Heart right ventricle (tissue), 16 donors: ENCODE results near the gene CEP95. TPM values are rescaled to one million over a fixed set of nuclear protein-coding genes. Genes with fewer than 3 reads are reported as not detected.

ENCODE experiments used
- ATAC-seq, 8 donors: fragments of 200-7000 bp; cut with Tn5 transposase; one replicate each; pipeline ENCODE4 v1.9.1; 2020; ENCODE audit warnings: mild to moderate bottlenecking in 8 of 8, moderate library complexity in 8 of 8, moderate number of reproducible peaks in 1 of 8
- DNase-seq, 2 donors: peaks; one replicate each; pipeline ENCODE4 v3.0.0-alpha.2; 2020
- H3K27ac ChIP-seq, 10 donors: fragments of 200-600 bp; sonication (generic) in 2 of 10; one replicate each; pipeline versions ENCODE4 v1.5.0 to v1.8.0; 2020 to 2022; ENCODE audit warnings: mild to moderate bottlenecking in 3 of 10
- H3K27me3 ChIP-seq, 7 donors: fragments of 200-600 bp; one replicate each; pipeline ENCODE4 v1.8.0; 2021 to 2022; ENCODE audit warnings: mild to moderate bottlenecking in 2 of 7
- H3K36me3 ChIP-seq, 9 donors: fragments of 200-600 bp; sonication (generic) in 1 of 9; one replicate each; pipeline versions ENCODE4 v1.5.0 to v1.8.0; 2020 to 2022; ENCODE audit warnings: mild to moderate bottlenecking in 2 of 9
- H3K4me1 ChIP-seq, 9 donors: fragments of 200-600 bp; sonication (generic) in 1 of 9; one replicate each; pipeline versions ENCODE4 v1.5.0 to v1.8.0; 2020 to 2022; ENCODE audit warnings: mild to moderate bottlenecking in 4 of 9
- H3K4me3 ChIP-seq, 10 donors: fragments of 200-600 bp; sonication (generic) in 2 of 10; one replicate each; pipeline versions ENCODE4 v1.5.0 to v1.8.0; 2020 to 2022; ENCODE audit warnings: mild to moderate bottlenecking in 7 of 10, moderate library complexity in 2 of 10
- H3K9me3 ChIP-seq, 11 donors: fragments of 200-600 bp in 10 of 11; sonication (generic) in 2 of 11; one replicate each; pipeline versions ENCODE4 v1.5.0 to v1.8.0; 2013 to 2022; ENCODE audit warnings: mild to moderate bottlenecking in 2 of 11, control low read depth in 1 of 11, moderate library complexity in 1 of 11
- CTCF ChIP-seq, 9 donors: fragments of 200-600 bp; sonication (generic) in 2 of 9; IDR thresholded peaks; one replicate each; pipeline versions ENCODE4 v1.5.0 to v1.8.0; 2021 to 2022; ENCODE audit warnings: antibody characterized with exemption in 9 of 9, mild to moderate bottlenecking in 5 of 9, moderate library complexity in 1 of 9
- WGBS, 2 donors: extraction: QIAGEN DNeasy Blood & Tissue Kit; methylation state at CpG; one replicate each; pipeline ENCODE4 v1.1.7; 2013; ENCODE audit warnings: inconsistent platforms in 1 of 2; 5-methylcytosine and 5-hydroxymethylcytosine counted together
- intact Hi-C, 10 donors: fragments of 100-400 bp; cut with DNase I; formaldehyde crosslinking; loops; one replicate each; pipeline versions ENCODE4 v1.11.1 to v1.14.2; 2022
- microRNA-seq, 2 donors: library from miRNA; unstranded; fragments of <30 nt; microRNA quantifications; one replicate each; pipeline ENCODE4 v1.2.0, GENCODE V29; 2021
- polyA plus RNA-seq, 2 donors: library from polyadenylated mRNA; stranded (reverse); fragments of 200-250 nt; gene quantifications; one replicate each; pipeline ENCODE4 v1.2.3, GENCODE V29; 2013
- total RNA-seq, 10 donors: library from RNA; stranded (reverse); fragmentation: NEBNext Ultra II Directional in 3 of 10; extraction: Animal tissue kit (Norgen Biotek cat#: 25700) in 3 of 10; gene quantifications; one replicate each; pipeline versions ENCODE4 v1.2.1 to v1.2.4, GENCODE V29; 2021 to 2023
- donor health status: Arrhythmogenic right ventricular cardiomyopathy.
- donor health status: ischemic (EF 13 %, LVEDD 7.1; RV severe dilation, severe dysfunction).
- donor health status: healthy with polysubstance abuse.
- donor health status: DM: no; HTN: yes; CAD: no.
- donor health status: DM: no; HTN: no; CAD: no.
- donor health status: ischemic (EF 25% LVEDD 6.9; RV normal size, moderate dysfunction).
- donor health status: ischemic (EF 25% LVEDD 5.7; RV mildly dilated, moderate dysfunction).
- donor health status: healthy.
- donor health status: DM: yes; HTN: yes; CAD: no.
- donor health status: Ischemic cardiomyopathy.
- donor health status: ischemic (EF 35%, LVEDD 5.7; RV mildly dilated, moderate dysfunction).
- donor health status: nonischemic (EF 11% LVEDD 7.7; RV severe dilation, severe dysfunction).
- donor health status: DM: yes; HTN: yes; CAD: no.
- donor health status: PGD.
- donor health status: ischemic (EF 29% LVEDD 5.4; RV normal size, mild dysfunction).
- donor health status: nonischemic (EF 23%, LVEDD 6.1; RV moderate dilation, normal function).

CEP95 gene
- total and polyA plus RNA-seq, 12 donors, result 8.6 to 62.4 (median 14.6) TPM

GRCh38 chr17:64579917-64580316 lies 73.1 kb downstream of the CEP95 start:
- Histone ChIP-seq H3K4me3 (no peak overlapping the region), H3K4me1 (no peaks in the 10 kb centered on the region), H3K27ac (no peak overlapping the region), H3K36me3 (peaks cover 0 to 98% (median 39%) of the 10 kb centered on the region in 9 donors), H3K9me3 (no peaks in the 10 kb centered on the region), H3K27me3 (no peaks in the 10 kb centered on the region)
- no peak for TF ChIP-seq CTCF (IDR thresholded peaks at IDR 0.05)
- intact Hi-C loops, result loop anchor here in 1 of 10 donors (10.0 kb wide), 1 partner anchor 65 kb away; no protein-coding TSS in a partner anchor
- ATAC-seq (no peak), DNase-seq (no peak)
- 90 to 91% methylated on average over 1 of the region's 1 CpG for WGBS, 2 donors

- Histone ChIP-seq H3K36me3 (peaks cover 0 to 99% (median 39%) of the 10 kb centered on the region in 9 donors), H3K9me3 (no peaks in the 10 kb centered on the region), H3K4me1 (no peaks in the 10 kb centered on the region), H3K4me3 (no peak overlapping the region), H3K27ac (no peak overlapping the region), H3K27me3 (no peaks in the 10 kb centered on the region)
- intact Hi-C loops, result no loop called here
- TF ChIP-seq CTCF (IDR thresholded peaks at IDR 0.05), result no peak
- ATAC-seq, result no peak
- 80 to 81% methylated on average over 7 of the region's 7 CpGs for WGBS, 2 donors
- DNase-seq, result no peak
Measured at GRCh38 chr17:64580384-64581315, 73.9 kb downstream of the CEP95 start.

GRCh38 chr17:64583038-64583437 lies 76.3 kb downstream of the CEP95 start:
- Histone ChIP-seq H3K27me3 (no peaks in the 10 kb centered on the region), H3K4me1 (no peaks in the 10 kb centered on the region), H3K4me3 (no peak overlapping the region), H3K9me3 (no peaks in the 10 kb centered on the region), H3K36me3 (peaks cover 0 to 96% (median 36%) of the 10 kb centered on the region in 9 donors), H3K27ac (no peak overlapping the region)
- intact Hi-C loops, result no loop called here
- WGBS, 2 donors, result 95 to 96% methylated on average over 3 of the region's 3 CpGs
- ATAC-seq (no peak), DNase-seq (no peak)
- no peak for TF ChIP-seq CTCF (IDR thresholded peaks at IDR 0.05)

GRCh38 chr17:64585146-64585545 lies 78.4 kb downstream of the CEP95 start:
- H3K9me3 ChIP-seq, result no peaks in the 10 kb centered on the region
- no peak for TF ChIP-seq CTCF (IDR thresholded peaks at IDR 0.05)
- H3K4me3 ChIP-seq, result no peak overlapping the region
- DNase-seq (no peak), ATAC-seq (no peak)
- no peaks in the 10 kb centered on the region for H3K27me3 ChIP-seq
- 96 to 99% methylated on average over 2 of the region's 2 CpGs for WGBS, 2 donors
- H3K36me3 ChIP-seq, result peaks cover 0 to 94% (median 26%) of the 10 kb centered on the region in 9 donors
- H3K27ac ChIP-seq, result no peak overlapping the region
- intact Hi-C loops, result no loop called here
- no peaks in the 10 kb centered on the region for H3K4me1 ChIP-seq

Small RNA genes lying within 50 kb of the gene (microRNA-seq; reads per million reads assigned to microRNA genes)
- 3.0 to 3.1 reads per million in 2 donors for gene MIR3064
- 0 reads per million in 2 donors for gene MIR5047

Other genes with a start within 250 kb of the CEP95 start
- gene TEX2, start 243.7 kb upstream of the CEP95 start, total RNA-seq, result 10 to 100 TPM; 44.2 to 60.5 (median 55.3) TPM
- gene TEX2, start 243.7 kb upstream of the CEP95 start, polyA plus RNA-seq, result 10 to 100 TPM; 15.9 to 22.3 TPM
- 100 to 1,000 TPM in 5 of 10 donors, 10 to 100 TPM in 5; 70.3 to 187 (median 105) TPM for gene PECAM1, start 116.1 kb upstream of the CEP95 start, total RNA-seq
- 10 to 100 TPM; 31.7 to 66.5 TPM for gene PECAM1, start 116.1 kb upstream of the CEP95 start, polyA plus RNA-seq
- 10 to 100 TPM in 1 of 10 donors, 1 to 10 TPM in 9; 1.0 to 13.3 (median 1.2) TPM for gene MILR1, start 57.9 kb upstream of the CEP95 start, total RNA-seq
- gene MILR1, start 57.9 kb upstream of the CEP95 start, polyA plus RNA-seq, result 1 to 10 TPM; 1.5 to 3.3 TPM
- 10 to 100 TPM in 3 of 10 donors, 1 to 10 TPM in 7; 5.1 to 11.1 (median 6.5) TPM for gene POLG2, start 9.9 kb upstream of the CEP95 start, total RNA-seq
- gene POLG2, start 9.9 kb upstream of the CEP95 start, polyA plus RNA-seq, result 1 to 10 TPM; 4.8 to 7.2 TPM
- 100 to 1,000 TPM; 301 to 474 (median 349) TPM for gene DDX5, start 688 bp upstream of the CEP95 start, total RNA-seq
- 100 to 1,000 TPM; 215 to 456 TPM for gene DDX5, start 688 bp upstream of the CEP95 start, polyA plus RNA-seq
- gene SMURF2, start 155.3 kb downstream of the CEP95 start, total RNA-seq, result 10 to 100 TPM; 10.9 to 15.5 (median 12.5) TPM
- gene SMURF2, start 155.3 kb downstream of the CEP95 start, polyA plus RNA-seq, result 1 to 10 TPM; 4.0 to 5.4 TPM